Measurements from ENCODE around the gene INPP5B.

Gene INPP5B

DNA sequence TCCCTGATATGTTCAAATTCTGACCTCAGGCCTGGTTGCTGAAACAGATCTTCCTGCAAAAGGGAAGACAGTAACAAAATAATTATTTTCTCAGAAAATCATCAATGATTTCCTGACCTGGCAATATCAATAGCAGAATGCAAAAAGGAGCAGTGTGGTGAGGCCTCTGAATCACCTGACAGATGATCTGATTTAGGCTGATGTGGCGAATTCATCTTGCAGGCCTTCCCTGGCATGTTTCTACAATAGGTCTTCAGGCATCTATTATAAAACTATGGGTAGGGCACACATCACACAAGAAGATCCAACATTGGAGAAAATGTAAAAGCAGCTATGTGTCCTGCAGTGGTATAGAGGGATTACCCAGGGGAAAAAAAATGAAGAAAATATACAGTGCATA, 80.4 kb downstream of the INPP5B start:
- no peak for DNase-seq

DNA sequence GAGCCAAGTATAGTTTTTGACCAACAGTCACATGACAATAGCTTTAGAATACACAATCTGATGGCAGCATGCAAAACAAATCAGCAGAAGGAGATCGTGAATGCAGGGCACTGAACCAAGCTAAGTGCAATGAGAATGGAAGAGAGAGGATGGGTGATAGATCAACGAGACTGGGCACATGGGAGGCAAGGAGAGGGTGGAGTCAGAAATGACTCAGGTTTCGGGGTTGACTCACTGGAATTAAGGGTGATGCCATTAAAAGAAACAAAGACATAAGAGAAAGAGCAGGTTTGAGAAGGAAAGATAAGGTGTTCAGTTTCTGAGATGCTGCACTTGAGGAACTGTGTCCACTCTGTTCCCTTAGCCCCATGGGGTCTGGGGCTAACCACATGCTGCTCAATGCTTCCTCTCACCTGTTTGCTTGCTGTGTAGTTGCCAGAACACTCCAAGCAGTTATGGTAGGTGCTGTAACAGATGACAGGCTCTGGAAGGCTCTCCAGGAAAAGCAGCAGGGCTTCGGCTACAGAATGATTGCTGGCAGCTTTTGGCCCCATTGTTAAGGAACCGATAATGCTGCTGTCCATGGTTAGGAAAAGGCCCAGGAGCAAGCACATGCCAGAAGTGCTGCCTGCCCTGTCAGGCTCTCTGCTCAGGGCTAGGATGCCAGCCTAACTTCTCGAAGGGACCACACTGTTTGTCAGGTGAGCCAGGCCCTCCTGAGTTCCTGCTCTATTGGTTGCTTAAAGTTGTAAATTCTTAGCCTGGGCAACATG, 81.3 kb downstream of the INPP5B start:
- no peak for DNase-seq

DNA sequence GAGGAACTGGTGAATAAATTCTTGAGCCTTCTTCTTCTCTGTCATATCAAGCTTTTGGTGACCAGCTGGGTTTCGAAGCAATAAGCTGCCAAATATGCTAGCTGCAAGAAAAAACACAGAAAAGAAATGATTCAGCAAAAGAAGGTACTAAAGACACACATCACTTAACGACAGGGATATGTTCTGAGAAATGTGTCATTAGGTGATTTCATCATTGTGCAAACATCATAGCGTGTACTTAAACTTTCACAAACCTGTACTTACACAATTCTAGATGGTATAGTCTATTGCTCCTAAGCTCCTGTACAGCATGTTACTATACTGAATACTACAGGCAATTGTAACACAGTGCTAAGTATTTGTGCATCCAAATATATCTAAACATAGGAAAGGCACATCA, 84.5 kb downstream of the INPP5B start:
- DNase-seq, result no peak

DNA sequence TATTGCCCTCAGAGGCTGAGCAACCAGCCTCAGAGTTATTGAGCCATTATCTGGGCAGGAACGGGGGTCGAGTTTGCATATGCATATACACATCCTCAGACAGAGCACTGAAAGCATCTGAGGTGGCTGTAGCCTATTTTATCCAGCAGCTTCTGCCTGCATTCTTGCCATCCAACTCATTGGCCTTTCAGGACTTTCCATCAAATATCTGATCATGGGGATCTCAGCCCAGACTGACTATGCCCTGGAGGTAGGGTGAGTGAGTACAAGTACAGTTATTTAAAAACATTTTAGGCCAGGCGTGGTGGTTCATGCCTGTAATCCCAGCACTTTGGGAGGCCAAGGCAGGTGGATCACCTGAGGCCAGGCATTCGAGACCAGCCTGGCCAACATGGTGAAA, 85.7 kb downstream of the INPP5B start:
- no peak for DNase-seq

DNA sequence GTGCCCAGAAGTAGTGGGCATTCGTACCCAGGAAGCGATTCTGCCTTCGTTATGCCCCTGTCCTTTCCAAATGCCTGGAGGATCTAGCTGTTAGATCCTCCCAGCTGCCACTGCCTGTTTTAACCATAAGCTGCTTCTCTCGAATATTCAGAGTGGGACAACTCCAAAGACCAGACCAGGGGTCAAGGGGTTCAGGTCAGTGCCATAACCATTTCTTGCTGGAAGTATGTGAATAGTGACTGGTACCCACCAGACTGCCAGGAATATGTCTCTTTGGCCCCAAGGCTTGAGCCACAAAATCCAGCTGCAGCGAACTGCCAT, 86.5 kb downstream of the INPP5B start:
- DNase-seq, result no peak

DNA sequence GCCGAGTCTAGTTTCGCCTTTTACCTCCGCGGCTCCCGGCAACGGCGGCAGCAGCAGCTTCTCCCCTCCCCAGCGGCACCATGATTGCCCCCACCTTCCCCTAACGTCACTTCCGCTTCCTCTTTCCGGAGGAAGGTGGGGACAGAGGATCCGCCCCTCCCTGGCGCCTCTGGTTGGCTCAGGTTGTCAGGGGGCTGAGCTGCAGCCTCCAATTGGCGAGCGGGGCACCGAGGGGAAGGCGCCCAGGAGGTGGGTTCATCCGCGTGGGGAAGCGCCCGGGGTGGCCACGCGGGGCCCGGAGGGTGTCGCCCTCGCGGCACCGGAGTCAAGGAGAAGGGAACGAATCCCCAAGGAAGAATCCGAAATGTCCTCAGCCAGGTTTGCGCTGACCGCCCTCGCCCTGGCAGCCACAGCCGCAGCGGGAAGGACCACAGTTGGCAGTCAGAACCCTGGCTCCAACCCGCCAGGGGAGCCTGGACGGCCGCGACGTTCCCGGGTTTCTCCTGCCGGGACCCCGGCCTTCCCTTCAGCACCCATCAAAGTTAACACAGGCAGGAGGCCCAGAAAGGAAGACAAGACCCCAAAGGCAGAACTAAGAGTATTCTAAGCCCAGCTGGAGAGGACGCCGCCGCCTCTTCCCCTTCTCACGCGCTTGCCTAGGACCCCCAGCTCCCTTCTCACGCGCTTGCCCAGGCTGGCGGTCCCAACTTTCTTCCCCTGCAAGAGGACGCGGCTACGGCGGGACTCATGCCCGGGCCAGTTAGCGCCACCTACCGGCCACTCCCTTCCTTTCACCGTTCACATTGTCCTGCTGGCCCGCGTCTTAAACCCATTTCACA, 87.1 kb downstream of the INPP5B start, which contains the start of gene MTF1:
MTF1 (minus strand) TSS at position 86 of the 839 bp plus-strand sequence. CDS start 1,934 bp downstream, outside the sequence.
- DNase-seq, result peak; percentile 94

DNA sequence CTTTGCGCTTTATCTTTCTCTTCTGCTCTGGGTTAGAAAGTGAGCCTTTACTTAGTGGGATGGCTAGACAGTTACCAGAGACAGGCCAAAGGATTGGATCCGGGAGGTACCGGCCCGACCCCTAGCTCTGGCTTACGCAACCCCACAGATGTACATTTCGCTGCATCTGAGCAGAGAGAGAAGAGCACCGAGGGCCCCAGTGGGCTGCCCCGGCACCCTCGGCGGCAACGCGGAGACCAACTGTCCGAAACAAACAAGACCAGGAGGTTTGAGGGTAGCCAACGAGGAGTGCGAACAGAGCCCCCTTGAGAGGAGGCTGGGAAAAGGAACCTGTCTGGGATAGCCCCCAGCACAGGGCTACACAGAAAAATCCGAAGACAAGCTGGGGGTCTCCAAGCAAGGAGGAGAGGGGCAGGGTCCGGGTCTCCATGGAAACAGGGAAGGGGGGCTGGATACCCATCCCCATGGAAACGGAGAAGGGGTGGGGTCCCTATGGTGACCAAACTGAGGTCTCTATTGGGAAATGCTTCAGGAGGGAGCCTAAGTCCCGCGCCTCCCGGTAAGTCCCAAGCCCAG, 87.8 kb downstream of the INPP5B start:
- DNase-seq, result no peak

DNA sequence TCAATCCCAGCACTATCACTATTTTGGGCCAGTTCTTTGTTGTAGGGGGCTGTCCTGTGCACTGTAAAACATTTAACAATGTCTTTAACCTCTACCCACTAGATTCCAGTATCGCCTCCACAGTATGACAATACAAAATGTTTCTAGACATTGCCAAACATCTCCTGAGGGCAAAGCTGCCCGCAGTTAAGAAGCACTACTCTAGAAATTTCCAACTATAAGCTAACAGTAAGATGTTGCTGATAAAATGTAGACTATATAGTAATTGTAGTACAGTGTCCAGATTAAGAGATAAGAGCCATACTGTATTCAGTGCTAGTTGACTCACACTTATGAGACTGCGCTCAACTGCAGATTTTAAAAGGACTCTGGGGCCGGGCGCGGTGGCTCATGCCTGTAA, 92.4 kb downstream of the INPP5B start:
- no peak for DNase-seq

DNA sequence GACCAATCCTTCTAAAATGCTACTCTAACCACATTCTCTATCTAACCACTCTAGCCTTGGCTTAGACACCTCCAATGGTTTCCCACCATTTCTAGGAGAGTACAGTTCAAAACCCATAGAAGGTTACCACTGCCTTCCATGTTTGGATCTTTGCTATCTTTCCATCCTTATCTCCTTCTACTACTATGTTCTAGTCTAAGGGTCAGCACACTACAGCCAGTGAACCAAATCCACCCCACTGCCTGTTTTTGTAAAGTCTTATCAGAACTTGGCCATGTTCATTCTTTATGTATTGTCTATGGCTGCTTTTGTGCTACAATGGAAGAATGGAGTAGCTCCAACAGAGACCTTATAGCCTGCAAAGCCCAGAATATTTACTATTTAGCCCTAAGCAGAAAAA, 93.7 kb downstream of the INPP5B start:
- DNase-seq, result no peak

DNA sequence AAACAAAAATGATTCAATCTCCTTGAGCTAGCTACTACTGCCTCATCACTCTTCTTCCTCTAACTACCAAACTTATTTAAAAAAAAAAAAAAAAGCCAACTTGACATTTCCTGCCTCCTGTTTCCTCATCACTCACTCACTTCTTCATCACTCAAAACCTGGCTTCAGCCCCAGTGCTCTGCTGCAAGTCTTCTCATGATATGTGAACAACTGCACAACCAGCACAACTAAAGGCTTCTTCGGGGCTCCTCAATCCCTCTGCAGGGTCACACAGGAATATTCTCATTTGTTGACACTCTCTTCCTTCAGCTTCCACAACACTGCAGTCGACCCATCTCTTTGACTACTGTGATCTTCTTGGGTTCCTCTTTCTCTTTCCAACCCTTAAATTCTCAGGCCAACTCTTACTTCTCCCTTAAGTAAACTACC, 95.1 kb downstream of the INPP5B start:
- no peak for DNase-seq

DNA sequence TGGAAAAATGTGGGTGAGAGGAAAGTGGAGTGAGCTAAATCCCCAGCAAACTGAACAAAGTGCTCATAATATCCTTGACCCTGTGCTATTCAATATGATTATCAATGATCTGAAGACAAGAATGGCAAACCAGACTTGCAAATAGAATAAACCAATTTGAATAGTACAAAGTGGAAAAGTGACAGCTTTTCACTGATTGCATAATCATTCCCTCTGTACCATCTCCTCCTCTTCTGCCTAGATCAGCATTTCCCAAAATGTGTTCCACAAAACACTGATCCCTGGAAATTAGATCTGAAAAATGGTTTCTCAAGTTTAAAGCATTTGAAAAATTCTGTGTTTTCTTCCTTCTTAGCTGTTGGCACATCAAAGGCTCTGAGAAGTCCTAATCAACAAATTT, 95.6 kb downstream of the INPP5B start:
- DNase-seq, result no peak

DNA sequence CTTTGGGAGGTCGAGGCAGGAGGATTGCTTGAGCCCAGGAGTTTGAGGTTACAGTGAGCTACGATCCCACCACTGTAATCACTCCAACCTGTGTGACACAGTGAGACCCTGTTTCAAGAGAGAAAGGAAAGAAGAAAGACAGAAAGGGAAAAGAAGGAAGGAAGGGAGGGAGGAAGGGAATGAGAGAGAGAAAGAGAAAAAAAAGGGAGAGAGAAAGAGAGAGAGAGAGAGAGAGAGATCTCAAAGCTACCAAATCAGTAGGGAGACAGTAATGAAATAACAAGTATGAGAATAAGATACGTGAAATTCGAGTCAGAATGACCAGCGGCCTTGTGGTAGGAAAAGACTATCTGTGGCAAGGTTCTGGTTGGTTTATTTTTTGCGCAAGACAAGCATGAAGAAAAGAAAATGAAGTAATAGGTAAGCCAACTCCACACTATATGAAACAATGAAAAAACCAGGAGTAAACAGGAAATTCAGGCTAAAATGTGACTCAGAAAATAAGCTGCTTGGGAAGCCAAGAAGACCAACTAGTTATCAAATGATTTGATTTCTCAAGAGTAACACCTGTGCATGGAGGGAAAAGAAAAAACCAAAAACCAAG, 96.4 kb downstream of the INPP5B start:
- no peak for DNase-seq

DNA sequence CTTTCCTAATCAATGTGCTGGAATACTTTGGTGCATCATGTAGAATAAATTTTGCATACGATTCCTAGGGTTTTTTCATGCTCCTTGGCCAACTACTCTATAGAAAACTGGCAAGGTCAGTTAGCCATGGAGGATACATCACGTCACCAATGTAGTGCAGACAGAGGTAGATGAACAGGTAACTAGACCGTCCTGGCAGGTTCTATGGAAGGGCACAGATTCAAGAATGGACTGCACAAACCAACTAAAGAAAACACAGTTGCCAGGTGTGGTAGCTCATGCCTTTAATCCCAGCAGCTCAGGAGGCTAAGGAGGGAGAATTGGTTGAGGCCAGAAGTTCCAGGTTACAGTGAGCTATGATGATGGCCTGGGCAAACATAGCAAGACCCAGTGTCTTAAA, 97.4 kb downstream of the INPP5B start:
- no peak for DNase-seq

DNA sequence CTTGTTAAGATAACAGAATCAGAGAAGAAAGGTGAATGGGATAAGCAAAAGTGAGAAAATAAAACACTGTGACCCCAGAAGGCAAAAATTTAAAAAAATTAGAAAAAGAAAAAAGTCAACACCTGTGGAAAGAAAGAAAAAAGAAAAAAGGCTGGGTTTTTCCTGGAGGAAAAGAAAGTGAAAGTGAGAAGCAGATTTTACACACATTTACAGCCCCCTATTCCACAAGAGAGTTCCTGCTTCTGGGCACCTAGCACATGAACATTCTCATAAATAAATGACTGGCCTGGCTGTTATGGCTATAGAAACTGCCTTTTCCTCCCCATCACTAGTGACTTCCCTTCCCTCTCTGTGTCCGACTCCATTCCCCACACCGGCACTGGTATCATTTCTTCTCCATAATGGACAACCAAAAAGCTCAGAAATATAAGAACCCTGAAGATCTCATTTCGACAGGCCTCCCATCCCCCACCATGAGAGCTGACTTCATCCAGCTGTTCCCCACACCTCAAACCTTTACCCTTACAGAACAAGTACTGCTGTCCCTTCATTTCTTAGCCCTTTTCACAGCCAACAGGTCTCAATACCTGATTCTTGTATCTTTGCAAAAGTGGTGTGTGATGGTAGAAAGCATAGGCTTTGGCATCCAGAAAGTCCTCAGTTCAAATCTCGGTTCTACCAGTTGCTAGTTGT, 100.1 kb downstream of the INPP5B start:
- DNase-seq, result no peak

DNA sequence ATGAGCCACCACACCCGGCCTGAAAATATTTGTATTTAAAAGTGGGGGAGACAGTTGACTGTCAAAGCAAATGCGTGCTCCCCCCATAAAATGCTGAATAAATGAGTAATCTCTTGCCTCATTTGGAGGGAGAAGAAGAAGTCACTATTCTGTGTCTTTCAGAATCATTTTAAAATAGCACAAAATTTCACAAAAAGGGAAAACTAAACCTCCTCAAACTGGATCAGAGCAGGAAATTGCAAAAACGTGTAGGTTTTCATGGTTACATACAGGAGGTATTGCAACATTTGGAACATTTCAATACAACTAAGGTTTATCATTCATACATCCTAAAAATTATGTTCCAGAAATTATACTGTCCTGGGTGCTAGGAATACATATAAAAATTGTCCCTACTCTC, 101.1 kb downstream of the INPP5B start:
- no peak for DNase-seq

DNA sequence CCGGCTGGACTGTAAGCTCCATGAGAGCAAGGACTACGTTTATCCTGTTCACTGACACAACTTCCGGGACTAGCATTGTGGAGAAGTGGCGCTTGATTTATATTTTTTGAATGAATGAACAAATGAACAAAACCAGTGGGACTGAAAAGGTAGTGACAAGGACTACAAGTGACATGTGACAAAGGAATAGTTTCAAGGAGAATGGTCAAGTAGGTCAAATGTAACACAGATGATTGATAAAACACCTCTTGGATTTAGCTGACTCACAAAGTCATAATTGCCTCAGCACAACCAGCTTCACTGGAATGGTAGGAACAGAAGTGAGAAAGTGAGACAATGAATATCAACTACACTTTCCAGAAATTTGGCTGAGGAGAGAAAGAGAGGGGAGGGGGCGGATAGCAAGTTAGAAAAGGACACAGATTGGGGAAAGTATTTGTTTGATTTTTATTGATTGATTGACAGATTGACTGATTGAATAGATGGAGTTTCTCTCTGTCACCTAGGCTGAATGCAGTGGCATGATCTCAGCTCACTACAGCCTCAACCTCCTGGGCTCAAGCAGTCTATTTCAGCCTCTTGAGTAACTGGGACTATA, 101.7 kb downstream of the INPP5B start:
- no peak for DNase-seq

DNA sequence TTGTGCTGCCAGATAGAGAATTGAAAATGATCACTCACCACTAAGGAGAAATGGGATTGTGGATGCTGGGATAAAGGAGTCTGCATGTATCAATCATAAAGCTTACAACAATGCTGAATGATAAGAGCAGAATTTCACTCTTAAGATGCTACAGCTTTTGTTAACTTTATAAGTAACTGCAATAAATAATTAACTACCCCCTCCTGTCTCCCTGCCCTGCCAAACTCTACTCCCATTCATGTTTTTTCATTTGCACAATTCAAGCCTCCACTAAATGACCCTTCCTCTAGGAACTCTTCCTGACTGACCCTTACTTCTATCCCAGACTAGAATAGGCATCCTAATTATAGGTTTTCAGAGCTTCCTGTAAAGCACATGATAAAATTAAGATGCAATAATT, 102.3 kb downstream of the INPP5B start:
- DNase-seq, result no peak

DNA sequence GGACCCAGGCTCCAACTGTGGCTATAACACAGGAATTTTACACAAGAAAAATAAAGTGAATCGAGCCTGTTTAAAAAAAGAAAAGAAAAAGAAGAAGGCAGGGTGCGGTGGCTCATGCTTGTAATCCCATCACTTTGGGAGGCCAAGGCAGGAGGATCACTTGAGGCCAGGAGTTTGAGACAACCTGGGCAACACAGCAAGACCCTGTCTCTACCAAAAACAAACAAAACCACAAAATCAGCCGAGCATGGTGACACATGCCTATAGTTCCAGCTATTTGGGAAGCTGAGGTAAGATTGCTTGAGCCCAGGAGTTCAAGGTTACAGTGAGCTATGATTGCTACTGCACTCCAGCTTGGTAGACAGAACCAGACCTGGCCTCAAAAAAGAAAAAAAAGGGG, 105.2 kb downstream of the INPP5B start:
- DNase-seq, result no peak

DNA sequence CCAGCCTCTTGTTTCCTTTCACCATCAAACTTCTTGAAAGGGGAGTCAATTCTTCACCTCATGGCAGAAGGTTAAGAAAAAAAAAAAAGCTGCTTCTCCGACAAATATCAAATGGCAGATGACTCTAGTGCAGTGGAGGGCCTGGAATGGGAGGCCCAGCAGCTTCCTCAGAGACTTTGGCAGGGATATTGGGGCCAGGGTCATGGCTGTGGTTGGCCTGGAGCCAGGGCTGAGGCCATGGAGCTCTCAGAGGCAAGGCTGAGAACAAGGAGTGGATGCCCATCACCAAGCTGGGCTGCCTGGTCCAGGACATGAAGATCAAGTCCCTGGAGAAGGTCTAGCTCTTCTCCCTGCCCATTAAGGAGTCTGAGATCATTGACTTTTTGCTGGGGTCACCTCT, 106.1 kb downstream of the INPP5B start:
- DNase-seq, result no peak

DNA sequence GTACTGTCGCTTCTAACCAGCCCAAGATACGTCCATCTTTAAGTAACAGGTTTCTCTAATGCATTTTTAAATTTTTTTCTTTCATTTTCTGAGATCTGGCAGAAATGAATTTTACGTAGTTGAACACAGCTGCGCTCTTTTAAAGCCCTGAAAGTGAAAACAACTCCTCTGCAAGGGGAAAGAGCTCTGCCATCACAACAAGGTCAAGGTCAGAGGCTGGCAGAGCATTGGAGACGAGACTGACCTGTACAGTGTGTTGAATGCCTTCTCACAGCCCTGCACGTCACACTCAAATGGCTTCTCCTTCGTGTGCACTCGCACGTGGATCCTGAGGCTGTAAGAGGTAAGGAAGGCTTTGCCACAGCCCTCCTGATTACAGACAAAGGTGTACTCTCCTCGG, 107.2 kb downstream of the INPP5B start:
- no peak for DNase-seq

DNA sequence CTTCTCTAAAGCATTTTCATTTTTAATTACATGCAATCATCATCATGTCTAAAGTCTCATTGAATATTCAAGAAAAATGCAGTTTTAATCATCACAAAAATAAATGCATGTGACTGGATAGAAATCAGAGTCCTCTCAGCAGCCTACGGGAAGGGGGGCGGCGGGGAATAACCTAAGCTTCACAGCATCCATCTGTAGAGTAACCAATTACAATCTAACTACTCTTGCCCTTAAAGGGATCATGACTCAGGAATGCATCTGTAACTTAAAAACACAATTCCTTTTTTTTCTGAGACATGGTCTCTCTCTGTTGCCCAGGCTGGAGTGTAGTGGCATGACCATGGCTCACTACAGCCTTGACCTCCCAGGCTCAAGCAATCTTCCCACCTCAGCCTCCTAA, 110.1 kb downstream of the INPP5B start:
- DNase-seq, result no peak

DNA sequence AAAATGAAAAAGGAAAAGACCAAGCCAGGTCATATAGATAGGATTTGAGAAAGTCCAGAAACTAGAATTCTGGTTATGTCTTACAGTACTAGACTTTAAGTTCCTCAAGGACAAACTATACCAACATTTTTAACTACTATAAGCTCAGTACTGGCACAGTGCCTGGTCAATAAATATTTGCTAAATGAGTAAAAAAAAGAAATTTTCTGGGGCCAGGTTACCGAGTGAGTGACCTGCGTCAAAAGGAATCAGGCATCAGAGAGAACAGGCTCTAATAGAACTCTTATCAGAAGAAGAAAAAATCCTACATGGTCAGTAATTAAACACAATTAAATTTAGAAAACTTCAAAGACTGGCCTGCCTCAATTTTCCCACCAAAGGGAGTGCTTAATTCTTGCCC, 115.0 kb downstream of the INPP5B start:
- DNase-seq, result no peak

DNA sequence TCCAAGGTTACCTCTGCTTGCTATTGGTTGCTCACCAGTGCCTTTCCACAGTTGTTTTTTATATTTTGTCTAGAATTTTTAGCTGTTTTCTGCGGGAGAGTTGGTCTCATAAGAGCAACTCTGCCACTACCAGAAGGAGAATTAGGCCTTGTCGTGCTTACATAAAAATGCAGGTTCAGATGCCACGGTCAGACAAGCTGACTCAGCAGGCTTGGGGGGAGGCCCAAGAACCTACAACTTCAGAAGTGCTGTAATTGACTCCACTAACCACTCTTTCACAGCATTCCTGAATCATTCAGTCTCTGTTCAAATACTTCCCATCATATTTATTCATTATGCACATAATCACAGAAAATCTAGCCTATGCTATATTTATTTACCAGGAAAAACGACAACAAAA, 115.7 kb downstream of the INPP5B start:
- DNase-seq, result no peak
